ENCODE data around the gene TMEM151A.

GRCh38 chr11:66325263-66325671 lies 33.6 kb downstream of the TMEM151A start:
- TF ChIP-seq RXRA (IDR thresholded peaks at IDR 0.05) (no peak), GABPA (IDR thresholded peaks at IDR 0.05 in 1 of 2, conservative IDR thresholded peaks at IDR 0.05 in 1 of 2) (no peak), CTCF (IDR thresholded peaks at IDR 0.05; ENCODE audit: low read depth, low read length, missing input control) (no peak), JUND (IDR thresholded peaks at IDR 0.05) (no peak), TAF1 (conservative IDR thresholded peaks at IDR 0.05) (no peak), EGR1 (IDR thresholded peaks at IDR 0.05; ENCODE audit: low read depth in 2 of 2) (no peak), RAD21 (IDR thresholded peaks at IDR 0.05) (no peak), MAX (IDR thresholded peaks at IDR 0.05) (no peak), SP1 (IDR thresholded peaks at IDR 0.05) (no peak), ATF3 (IDR thresholded peaks at IDR 0.05) (no peak), HNF4G (IDR thresholded peaks at IDR 0.05) (no peak), ZBTB33 (IDR thresholded peaks at IDR 0.05) (no peak)

Measured in liver (tissue), 3 donors.